HG03135 (cell line): Measurements from ENCODE around the gene NINL.

ENCODE experiments used
- ATAC-seq: cut with Tn5 transposase; IDR thresholded peaks from one replicate; pipeline ENCODE4 v1.9.1; 2021; ENCODE audit warnings: mild to moderate bottlenecking, moderate library complexity; ENCODE audit not compliant: unreplicated experiment

Gene NINL

GRCh38 chr20:25533920-25534700 is 51.2 kb downstream of the NINL start:
- ATAC-seq = no peak

- ATAC-seq = no peak
Observed at GRCh38 chr20:25532971-25533391, 52.4 kb downstream of the NINL start.

GRCh38 chr20:25532015-25532751 is 53.1 kb downstream of the NINL start:
- no peak for ATAC-seq

GRCh38 chr20:25529295-25529951 is 55.9 kb downstream of the NINL start:
- no peak for ATAC-seq

GRCh38 chr20:25527949-25528348 is 57.4 kb downstream of the NINL start:
- ATAC-seq = no peak

- no peak for ATAC-seq
Observed at GRCh38 chr20:25526446-25526845, 58.9 kb downstream of the NINL start.

GRCh38 chr20:25525867-25526266 is 59.5 kb downstream of the NINL start:
- no peak for ATAC-seq

- no peak for ATAC-seq
Observed at GRCh38 chr20:25525295-25525694, 60.0 kb downstream of the NINL start.

GRCh38 chr20:25521382-25521781 is 63.9 kb downstream of the NINL start:
- ATAC-seq = no peak

- no peak for ATAC-seq
Observed at GRCh38 chr20:25517124-25517523, 68.2 kb downstream of the NINL start.

GRCh38 chr20:25514747-25515340 is 70.5 kb downstream of the NINL start:
- no peak for ATAC-seq

- ATAC-seq = no peak
Observed at GRCh38 chr20:25514195-25514594, 71.1 kb downstream of the NINL start.

GRCh38 chr20:25512709-25513108 is 72.6 kb downstream of the NINL start:
- ATAC-seq = no peak

- ATAC-seq = no peak
Observed at GRCh38 chr20:25511183-25511582, 74.1 kb downstream of the NINL start.

GRCh38 chr20:25510721-25511120 is 74.6 kb downstream of the NINL start:
- ATAC-seq = no peak

- ATAC-seq = no peak
Observed at GRCh38 chr20:25510202-25510601, 75.1 kb downstream of the NINL start.

- ATAC-seq = no peak
Observed at GRCh38 chr20:25509084-25509483, 76.2 kb downstream of the NINL start.

- ATAC-seq = no peak
Observed at GRCh38 chr20:25508083-25508770, 77.1 kb downstream of the NINL start.

GRCh38 chr20:25507385-25508082 is 77.8 kb downstream of the NINL start:
- no peak for ATAC-seq
